Measurements from ENCODE around the gene INTS2.
"Not testable (repeated sequence)": the region's sequence is repeated elsewhere in the genome, so short reads cannot be mapped to it uniquely, and the experiment has no call there.

The INTS2 gene

GRCh38 chr17:61926826-61927207, 965 bp downstream of the INTS2 start:
- no peak for TF ChIP-seq CTCF (IDR thresholded peaks at IDR 0.05; ENCODE audit: insufficient read depth, missing control alignments)
- no peak for FAIRE-seq
- DNase-seq (ENCODE audit: insufficient read length, low spot score): no peak

GRCh38 chr17:61915162-61915561, 12.6 kb downstream of the INTS2 start:
- FAIRE-seq; DNase-seq (ENCODE audit: insufficient read length, low spot score): not testable (repeated sequence)

- DNase-seq (ENCODE audit: insufficient read length, low spot score): no peak
- no peak for FAIRE-seq
- TF ChIP-seq CTCF (IDR thresholded peaks at IDR 0.05; ENCODE audit: insufficient read depth, missing control alignments): no peak
Observed at GRCh38 chr17:61908292-61909037, 19.3 kb downstream of the INTS2 start.

- TF ChIP-seq CTCF (IDR thresholded peaks at IDR 0.05; ENCODE audit: insufficient read depth, missing control alignments): no peak
- no peak for FAIRE-seq
- no peak for DNase-seq (ENCODE audit: insufficient read length, low spot score)
Observed at GRCh38 chr17:61907361-61907760, 20.4 kb downstream of the INTS2 start.

GRCh38 chr17:61904094-61904710, 23.6 kb downstream of the INTS2 start:
- no peak for TF ChIP-seq CTCF (IDR thresholded peaks at IDR 0.05; ENCODE audit: insufficient read depth, missing control alignments)
- DNase-seq (ENCODE audit: insufficient read length, low spot score) (no peak), FAIRE-seq (no peak)

GRCh38 chr17:61903251-61903650, 24.5 kb downstream of the INTS2 start:
- FAIRE-seq (no peak), DNase-seq (ENCODE audit: insufficient read length, low spot score) (no peak)
- no peak for TF ChIP-seq CTCF (IDR thresholded peaks at IDR 0.05; ENCODE audit: insufficient read depth, missing control alignments)

- DNase-seq (ENCODE audit: insufficient read length, low spot score): no peak
- TF ChIP-seq CTCF (IDR thresholded peaks at IDR 0.05; ENCODE audit: insufficient read depth, missing control alignments): no peak
- no peak for FAIRE-seq
Observed at GRCh38 chr17:61897548-61898180, 30.1 kb downstream of the INTS2 start.

Measured in D721Med (cell line).